IgD-negative memory B cell (primary cell): ENCODE results near the gene CELF6. TPM values are rescaled to one million over a fixed set of nuclear protein-coding genes. Genes with fewer than 3 reads are reported as not detected.
A peak's percentile ranks its signal among the peaks of the same experiment; 100 is the strongest.

Source experiments
- H3K27ac Mint-ChIP-seq, 3 donors: one replicate each; pipeline ENCODE4 v1.8.0; 2020 to 2022; ENCODE audit warnings: mild to moderate bottlenecking in 3 of 3, mixed read lengths in 3 of 3, moderate library complexity in 1 of 3
- H3K27me3 Mint-ChIP-seq: one replicate; pipeline ENCODE4 v1.8.0; 2021; ENCODE audit warnings: mixed read lengths
- H3K36me3 Mint-ChIP-seq: one replicate; pipeline ENCODE4 v1.8.0; 2020; ENCODE audit warnings: mild to moderate bottlenecking, mixed read lengths
- H3K4me1 Mint-ChIP-seq, 3 donors: one replicate each; pipeline ENCODE4 v1.8.0; 2020 to 2022; ENCODE audit warnings: mixed read lengths in 3 of 3, mild to moderate bottlenecking in 1 of 3
- H3K4me3 Mint-ChIP-seq, 4 donors: one replicate each; pipeline ENCODE4 v1.8.0; 2020 to 2022; ENCODE audit warnings: mild to moderate bottlenecking in 4 of 4, mixed read lengths in 4 of 4, moderate library complexity in 3 of 4
- H3K9me3 Mint-ChIP-seq, 3 donors: one replicate each; pipeline ENCODE4 v1.8.0; 2020 to 2021; ENCODE audit warnings: mixed read lengths in 3 of 3, mild to moderate bottlenecking in 1 of 3
- polyA plus RNA-seq: library from polyadenylated mRNA; unstranded; fragments of 300-500 nt; fragmentation: Illumina TruSeq; gene quantifications from one replicate; pipeline ENCODE4 v1.2.3, GENCODE V29; 2021

Gene CELF6
- 0.19 TPM for polyA plus RNA-seq

GRCh38 chr15:72319985-72320671 lies at the start of gene CELF6:
CELF6 (minus strand) TSS chr15:72320157; CDS start chr15:72319874, 283 bp downstream.
- peaks cover 0 to 7% (median 3%) of the 10 kb centered on the region in 3 donors for H3K9me3 Mint-ChIP-seq

GRCh38 chr15:72368899-72369298 lies 48.9 kb upstream of the CELF6 start:
- H3K27me3 Mint-ChIP-seq = no peaks in the 10 kb centered on the region
- peaks cover 52 to 64% (median 56%) of the 10 kb centered on the region in 3 donors for H3K4me1 Mint-ChIP-seq
- H3K36me3 Mint-ChIP-seq = peaks cover 7% of the 10 kb centered on the region
- H3K4me3 Mint-ChIP-seq = peak overlapping the region in 3 of 4 donors; percentile 24 to 87 (median 34)
- H3K27ac Mint-ChIP-seq = peak overlapping the region in 1 of 3 donors; percentile 55
- no peaks in the 10 kb centered on the region for H3K9me3 Mint-ChIP-seq

More at GRCh38 chr15:72319985-72320671, at the start of gene CELF6:
- Mint-ChIP-seq H3K4me1 (peaks cover 14 to 18% (median 16%) of the 10 kb centered on the region in 3 donors), H3K27me3 (peaks cover 4% of the 10 kb centered on the region), H3K4me3 (peak within 1 kb of the TSS; percentile 70 to 94 (median 90)), H3K27ac (peak within 1 kb of the TSS; percentile 81 to 99 (median 96)), H3K36me3 (peaks cover 6% of the 10 kb centered on the region)

GRCh38 chr15:72368325-72368724 lies 48.4 kb upstream of the CELF6 start:
- Mint-ChIP-seq H3K4me1 (peaks cover 47 to 60% (median 53%) of the 10 kb centered on the region in 3 donors), H3K36me3 (peaks cover 7% of the 10 kb centered on the region), H3K27me3 (no peaks in the 10 kb centered on the region), H3K27ac (peak overlapping the region in 2 of 3 donors; percentile 1 to 55), H3K4me3 (peak overlapping the region; percentile 17 to 87 (median 29)), H3K9me3 (no peaks in the 10 kb centered on the region)

- Mint-ChIP-seq H3K4me1 (peaks cover 31 to 44% (median 39%) of the 10 kb centered on the region in 3 donors), H3K27me3 (no peaks in the 10 kb centered on the region), H3K36me3 (peaks cover 6% of the 10 kb centered on the region), H3K9me3 (no peaks in the 10 kb centered on the region), H3K27ac (peak overlapping the region in 2 of 3 donors; percentile 3 to 10), H3K4me3 (peak overlapping the region in 1 of 4 donors; percentile 29)
Measured at GRCh38 chr15:72365844-72366243, 45.9 kb upstream of the CELF6 start.

GRCh38 chr15:72361176-72361575 lies 41.2 kb upstream of the CELF6 start:
- H3K9me3 Mint-ChIP-seq = no peaks in the 10 kb centered on the region
- no peak overlapping the region for H3K27ac Mint-ChIP-seq
- H3K4me1 Mint-ChIP-seq = peaks cover 9 to 22% (median 16%) of the 10 kb centered on the region in 3 donors
- no peaks in the 10 kb centered on the region for H3K27me3 Mint-ChIP-seq
- no peak overlapping the region for H3K4me3 Mint-ChIP-seq
- H3K36me3 Mint-ChIP-seq = no peaks in the 10 kb centered on the region

GRCh38 chr15:72358650-72359171 lies 38.8 kb upstream of the CELF6 start:
- Mint-ChIP-seq H3K36me3 (no peaks in the 10 kb centered on the region), H3K27ac (peak overlapping the region; percentile 3 to 45 (median 5)), H3K9me3 (no peaks in the 10 kb centered on the region), H3K27me3 (no peaks in the 10 kb centered on the region), H3K4me3 (peak overlapping the region in 1 of 4 donors; percentile 9), H3K4me1 (peaks cover 0 to 13% (median 8%) of the 10 kb centered on the region in 3 donors)

GRCh38 chr15:72358121-72358520 lies 38.2 kb upstream of the CELF6 start:
- Mint-ChIP-seq H3K27me3 (no peaks in the 10 kb centered on the region), H3K27ac (peak overlapping the region in 1 of 3 donors; percentile 5), H3K4me3 (peak overlapping the region in 1 of 4 donors; percentile 37), H3K4me1 (peaks cover 0 to 13% (median 8%) of the 10 kb centered on the region in 3 donors), H3K36me3 (no peaks in the 10 kb centered on the region), H3K9me3 (no peaks in the 10 kb centered on the region)

GRCh38 chr15:72354496-72354895 lies 34.5 kb upstream of the CELF6 start:
- H3K4me1 Mint-ChIP-seq = peaks cover 0 to 13% (median 8%) of the 10 kb centered on the region in 3 donors
- H3K4me3 Mint-ChIP-seq = no peak overlapping the region
- no peaks in the 10 kb centered on the region for H3K27me3 Mint-ChIP-seq
- no peaks in the 10 kb centered on the region for H3K9me3 Mint-ChIP-seq
- no peak overlapping the region for H3K27ac Mint-ChIP-seq
- peaks cover 4% of the 10 kb centered on the region for H3K36me3 Mint-ChIP-seq

- H3K4me3 Mint-ChIP-seq = no peak overlapping the region
- peaks cover 4% of the 10 kb centered on the region for H3K36me3 Mint-ChIP-seq
- no peaks in the 10 kb centered on the region for H3K27me3 Mint-ChIP-seq
- H3K4me1 Mint-ChIP-seq = peaks cover 0 to 3% (median 0%) of the 10 kb centered on the region in 3 donors
- H3K9me3 Mint-ChIP-seq = no peaks in the 10 kb centered on the region
- H3K27ac Mint-ChIP-seq = no peak overlapping the region
Measured at GRCh38 chr15:72353266-72353665, 33.3 kb upstream of the CELF6 start.

GRCh38 chr15:72345806-72346205 lies 25.8 kb upstream of the CELF6 start:
- no peaks in the 10 kb centered on the region for H3K36me3 Mint-ChIP-seq

GRCh38 chr15:72345280-72345679 lies 25.3 kb upstream of the CELF6 start:
- no peaks in the 10 kb centered on the region for H3K4me1 Mint-ChIP-seq
- H3K27me3 Mint-ChIP-seq = no peaks in the 10 kb centered on the region
- H3K9me3 Mint-ChIP-seq = no peaks in the 10 kb centered on the region
- H3K36me3 Mint-ChIP-seq = no peaks in the 10 kb centered on the region
- H3K4me3 Mint-ChIP-seq = no peak overlapping the region
- no peak overlapping the region for H3K27ac Mint-ChIP-seq

More at GRCh38 chr15:72345806-72346205, 25.8 kb upstream of the CELF6 start:
- Mint-ChIP-seq H3K27ac (no peak overlapping the region), H3K4me1 (no peaks in the 10 kb centered on the region), H3K4me3 (no peak overlapping the region), H3K9me3 (no peaks in the 10 kb centered on the region), H3K27me3 (no peaks in the 10 kb centered on the region)

- Mint-ChIP-seq H3K9me3 (no peaks in the 10 kb centered on the region), H3K4me1 (no peaks in the 10 kb centered on the region), H3K36me3 (peaks cover 4% of the 10 kb centered on the region), H3K4me3 (no peak overlapping the region), H3K27me3 (no peaks in the 10 kb centered on the region), H3K27ac (peak overlapping the region in 1 of 3 donors; percentile 23)
Measured at GRCh38 chr15:72344602-72345001, 24.6 kb upstream of the CELF6 start.

GRCh38 chr15:72342385-72342784 lies 22.4 kb upstream of the CELF6 start:
- H3K27me3 Mint-ChIP-seq = no peaks in the 10 kb centered on the region
- H3K4me1 Mint-ChIP-seq = no peaks in the 10 kb centered on the region
- no peaks in the 10 kb centered on the region for H3K9me3 Mint-ChIP-seq
- no peak overlapping the region for H3K4me3 Mint-ChIP-seq
- no peak overlapping the region for H3K27ac Mint-ChIP-seq
- H3K36me3 Mint-ChIP-seq = peaks cover 12% of the 10 kb centered on the region

- H3K4me3 Mint-ChIP-seq = no peak overlapping the region
- H3K4me1 Mint-ChIP-seq = no peaks in the 10 kb centered on the region
- H3K9me3 Mint-ChIP-seq = no peaks in the 10 kb centered on the region
- H3K27ac Mint-ChIP-seq = no peak overlapping the region
- H3K27me3 Mint-ChIP-seq = no peaks in the 10 kb centered on the region
- H3K36me3 Mint-ChIP-seq = peaks cover 12% of the 10 kb centered on the region
Measured at GRCh38 chr15:72341361-72341760, 21.4 kb upstream of the CELF6 start.

- no peak overlapping the region for H3K4me3 Mint-ChIP-seq
- H3K27ac Mint-ChIP-seq = peak overlapping the region in 1 of 3 donors; percentile 67
- H3K4me1 Mint-ChIP-seq = no peaks in the 10 kb centered on the region
- H3K36me3 Mint-ChIP-seq = peaks cover 12% of the 10 kb centered on the region
- no peaks in the 10 kb centered on the region for H3K27me3 Mint-ChIP-seq
- peaks cover 0 to under 1% (median 0%) of the 10 kb centered on the region in 3 donors for H3K9me3 Mint-ChIP-seq
Measured at GRCh38 chr15:72340366-72340765, 20.4 kb upstream of the CELF6 start.
